ENCODE measurements around the gene NCOA1.
A peak's percentile ranks its signal among the peaks of the same experiment; 100 is the strongest.
"Not testable (repeated sequence)": the region's sequence is repeated elsewhere in the genome, so short reads cannot be mapped to it uniquely, and the experiment has no call there.

NCOA1 gene

DNA sequence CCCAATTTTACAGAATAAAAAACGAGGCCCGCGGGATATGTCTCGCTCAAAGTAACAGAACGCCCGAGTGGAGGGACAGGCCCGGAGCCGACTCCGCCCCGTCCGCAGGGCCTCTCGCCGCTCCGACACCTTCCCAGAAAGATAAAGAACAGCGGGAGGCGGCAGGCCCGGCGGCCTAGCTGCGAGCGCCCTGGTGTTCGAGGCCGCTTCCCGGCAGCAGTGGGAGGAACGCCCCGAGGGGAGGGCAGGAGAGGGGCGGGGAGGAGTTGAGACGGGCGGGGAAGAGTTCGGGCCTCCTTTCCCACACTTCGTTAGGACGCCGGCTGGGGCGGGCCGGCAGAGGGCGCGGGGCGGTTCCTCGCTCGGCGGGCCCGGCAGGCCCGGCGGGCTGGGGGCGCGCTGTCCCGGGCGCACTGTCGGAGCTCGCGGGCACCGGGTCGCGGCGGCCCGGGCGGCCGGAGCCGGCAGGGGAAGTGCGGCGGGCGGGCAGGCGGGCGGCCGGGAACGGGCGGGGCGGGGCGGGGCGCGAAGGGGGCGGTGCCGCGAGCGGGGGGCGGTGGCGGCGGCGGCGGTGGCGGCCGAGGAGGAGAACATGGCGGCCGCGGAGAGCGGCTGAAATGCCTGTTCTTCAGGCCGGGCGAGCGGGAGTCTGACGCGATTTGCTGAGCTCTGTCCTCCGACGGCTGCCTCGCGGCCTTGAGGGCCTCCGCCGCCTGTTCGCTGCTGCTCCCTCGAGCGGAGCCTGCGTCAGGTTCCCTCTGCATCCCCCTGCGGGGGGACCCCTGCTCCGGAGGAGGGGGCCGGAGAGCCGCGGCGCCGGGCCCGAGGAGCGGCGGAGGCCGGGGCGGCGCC is at the start of gene NCOA1:
Gene NCOA1, plus strand, starts transcription at position 565 of the 852 bp plus-strand sequence. CDS start 167,424 bp downstream, outside the sequence.
- peak; percentile 85 for DNase-seq (ENCODE audit: low spot score)

DNA sequence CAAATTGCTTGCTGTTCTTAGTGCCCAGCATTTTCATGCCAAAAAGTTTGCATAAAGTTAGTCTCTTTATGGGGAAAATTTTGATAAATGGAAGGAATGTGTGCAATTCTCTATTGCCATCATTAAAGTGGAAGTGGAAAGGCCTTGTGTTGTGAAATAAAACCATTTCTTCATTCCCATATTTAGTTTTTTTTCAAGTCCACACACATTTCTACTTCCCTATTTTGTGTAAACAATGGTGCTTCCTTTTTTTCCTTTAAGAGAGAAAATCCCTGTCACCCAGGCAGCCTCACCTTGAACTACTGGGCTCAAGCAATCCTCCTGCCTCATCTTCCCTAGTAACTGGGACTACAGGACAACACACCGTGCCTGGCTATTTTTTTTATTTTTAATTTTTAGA is 42.3 kb upstream of the NCOA1 start:
- no peak for DNase-seq (ENCODE audit: low spot score)

DNA sequence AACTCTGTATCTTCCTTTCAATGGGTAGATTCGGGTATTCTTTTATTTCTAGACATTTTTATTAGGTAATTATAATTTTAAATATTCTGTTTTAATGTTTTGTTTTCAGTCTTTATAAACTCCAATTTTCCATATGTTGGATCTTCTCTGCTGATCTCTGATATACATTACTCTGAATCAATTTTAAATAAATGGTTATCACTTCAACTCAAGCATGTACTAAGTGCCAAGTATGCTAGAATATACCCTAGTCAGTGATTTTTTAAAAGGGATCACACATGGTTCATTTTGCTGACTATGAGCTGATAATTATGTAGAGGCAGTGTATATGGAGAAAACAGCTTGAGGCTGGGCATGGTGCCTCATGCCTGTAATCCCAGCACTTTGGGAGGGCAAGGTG is 41.7 kb upstream of the NCOA1 start:
- no peak for DNase-seq (ENCODE audit: low spot score)

DNA sequence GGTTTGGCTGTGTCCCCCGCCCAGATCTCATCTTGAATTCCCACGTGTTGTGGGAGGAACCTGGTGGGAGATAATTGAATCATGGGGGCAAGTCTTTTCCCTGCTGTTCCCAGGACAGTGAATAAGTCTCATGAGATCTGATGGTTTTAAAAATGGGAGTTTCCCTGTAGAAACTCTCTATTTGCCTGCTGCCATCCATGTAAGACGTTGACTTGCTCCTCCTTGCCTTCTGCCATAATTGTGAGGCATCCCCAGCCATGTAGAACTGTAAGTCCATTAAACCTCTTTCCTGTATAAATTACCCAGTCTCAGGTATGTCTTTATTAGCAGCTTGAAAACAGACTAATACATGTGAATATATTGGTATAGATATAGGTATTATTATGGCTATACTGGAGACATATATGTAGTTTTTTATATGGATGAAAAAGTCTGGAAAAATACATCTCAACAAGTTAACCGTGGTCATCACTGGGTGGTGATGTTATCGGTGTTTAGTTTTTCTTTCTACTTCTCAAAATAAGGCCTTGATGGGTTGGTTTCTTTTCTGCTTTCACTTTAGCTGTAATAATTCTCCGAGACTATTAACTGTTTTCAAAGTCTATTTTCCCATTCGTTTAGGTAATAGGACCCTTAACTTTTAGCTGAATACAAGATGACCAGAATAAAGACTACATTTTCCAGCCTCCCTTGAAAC is 39.1 kb upstream of the NCOA1 start:
- no peak for DNase-seq (ENCODE audit: low spot score)

DNA sequence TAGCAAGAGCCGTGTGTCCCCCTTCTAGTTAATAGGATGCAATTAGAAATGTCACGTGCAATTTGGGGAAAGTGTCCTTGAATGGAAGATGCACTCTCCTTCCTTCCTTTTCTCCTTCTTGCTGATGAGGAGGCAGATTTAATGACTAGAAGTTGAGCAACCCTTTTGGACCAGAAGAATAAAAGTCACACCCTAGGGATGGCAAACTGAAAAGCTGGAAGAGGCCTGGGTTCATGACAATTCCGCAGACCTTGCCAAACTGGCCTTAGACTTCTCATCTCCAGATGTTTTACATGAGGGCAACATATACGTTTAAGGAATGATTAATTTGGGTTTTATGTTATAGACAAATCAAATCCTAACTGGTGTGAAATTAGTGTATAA is 38.6 kb upstream of the NCOA1 start:
- DNase-seq (ENCODE audit: low spot score): no peak

DNA sequence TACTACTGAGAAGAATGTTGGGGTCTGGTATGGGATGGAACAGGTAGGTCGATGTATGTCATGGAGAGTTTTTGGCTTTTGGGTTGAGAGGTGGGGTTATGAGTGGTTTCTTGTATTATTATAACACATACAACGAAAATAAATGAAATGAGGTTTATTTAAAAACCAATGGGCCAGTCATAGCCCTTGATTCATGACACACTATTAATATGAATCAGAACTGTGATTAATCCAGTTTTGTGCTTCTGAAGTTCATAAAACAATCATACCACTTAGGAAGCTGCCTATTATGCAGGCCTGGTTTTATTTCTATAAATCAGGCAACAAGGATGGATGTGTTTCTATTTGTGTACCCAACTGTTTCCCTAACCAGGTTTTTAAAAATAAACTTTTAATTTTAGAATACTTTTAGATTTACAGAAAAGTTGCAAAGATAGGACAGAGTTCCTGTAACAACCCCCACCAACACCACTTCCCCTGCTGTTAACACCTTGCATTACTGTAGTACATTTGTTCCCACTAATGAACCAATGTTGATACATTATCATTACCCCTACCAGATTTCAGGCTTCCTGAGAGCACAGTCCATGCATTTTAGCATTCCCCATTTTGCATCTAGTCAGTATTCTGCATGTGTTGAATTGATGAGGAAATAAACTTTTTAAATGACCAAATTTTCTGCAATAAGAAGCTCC is 37.5 kb upstream of the NCOA1 start:
- no peak for DNase-seq (ENCODE audit: low spot score)

DNA sequence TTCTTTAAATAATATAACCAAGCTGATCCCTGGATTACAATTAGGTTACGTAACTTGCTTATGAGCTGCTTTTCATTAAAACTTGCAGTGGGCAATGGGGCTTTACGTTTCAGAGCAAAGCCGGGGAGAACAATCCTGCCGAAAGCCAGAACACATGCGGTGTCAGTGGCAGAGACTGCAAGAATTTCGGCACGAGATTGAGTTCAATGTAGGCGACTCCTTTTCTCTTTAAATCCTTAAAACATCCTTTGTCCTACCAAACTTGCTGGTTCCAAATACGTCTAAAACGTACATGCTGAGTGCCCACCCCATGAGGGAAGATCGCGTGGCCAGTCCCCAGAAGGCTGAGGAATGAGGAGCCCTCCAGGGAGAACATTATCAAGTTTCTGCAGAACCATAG is 36.8 kb upstream of the NCOA1 start:
- no peak for DNase-seq (ENCODE audit: low spot score)

DNA sequence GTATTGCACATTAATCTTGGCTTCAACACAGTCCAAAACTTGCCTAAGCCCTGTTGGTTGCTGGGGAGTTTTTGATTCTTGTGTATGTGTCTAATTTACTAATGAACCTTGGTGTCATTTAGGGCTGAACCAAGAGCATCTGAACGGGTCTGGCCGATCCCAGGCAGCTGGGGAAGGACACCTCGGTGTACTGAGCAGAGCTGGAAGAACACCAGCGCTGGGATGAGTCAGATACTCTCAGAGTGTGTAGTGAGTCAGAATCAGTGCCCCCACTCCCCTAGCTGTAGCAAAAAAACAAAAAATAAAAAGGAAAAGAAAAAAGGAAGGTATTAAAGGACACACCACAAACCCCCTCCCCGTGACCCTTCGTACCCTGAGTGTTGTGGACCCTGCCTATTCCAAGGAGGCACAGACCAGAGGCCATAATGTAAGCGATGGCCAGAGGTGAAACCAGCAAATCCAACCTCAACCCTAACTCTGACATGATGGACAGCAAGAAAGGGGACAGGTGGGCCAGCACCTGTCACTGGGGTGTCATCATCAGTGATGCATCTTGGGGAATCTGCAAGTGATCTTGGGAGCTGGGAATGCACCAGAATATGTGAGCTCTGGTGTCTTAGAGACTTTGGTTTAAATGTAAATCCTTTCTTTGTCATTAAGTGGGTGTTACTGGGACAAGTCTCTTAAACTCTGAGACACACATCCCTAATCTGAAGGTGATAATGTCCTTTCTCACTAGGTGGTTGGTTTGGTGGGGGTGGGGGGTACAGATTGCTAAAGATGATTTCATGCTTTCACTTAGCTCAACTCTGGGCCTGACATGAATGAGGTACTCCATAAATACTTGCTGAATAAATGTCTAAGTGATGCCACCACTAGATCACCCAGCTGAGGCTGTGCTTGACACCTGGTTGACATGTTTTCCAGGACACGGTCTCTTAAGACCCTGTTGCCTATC is 34.2 kb upstream of the NCOA1 start:
- DNase-seq (ENCODE audit: low spot score): no peak

DNA sequence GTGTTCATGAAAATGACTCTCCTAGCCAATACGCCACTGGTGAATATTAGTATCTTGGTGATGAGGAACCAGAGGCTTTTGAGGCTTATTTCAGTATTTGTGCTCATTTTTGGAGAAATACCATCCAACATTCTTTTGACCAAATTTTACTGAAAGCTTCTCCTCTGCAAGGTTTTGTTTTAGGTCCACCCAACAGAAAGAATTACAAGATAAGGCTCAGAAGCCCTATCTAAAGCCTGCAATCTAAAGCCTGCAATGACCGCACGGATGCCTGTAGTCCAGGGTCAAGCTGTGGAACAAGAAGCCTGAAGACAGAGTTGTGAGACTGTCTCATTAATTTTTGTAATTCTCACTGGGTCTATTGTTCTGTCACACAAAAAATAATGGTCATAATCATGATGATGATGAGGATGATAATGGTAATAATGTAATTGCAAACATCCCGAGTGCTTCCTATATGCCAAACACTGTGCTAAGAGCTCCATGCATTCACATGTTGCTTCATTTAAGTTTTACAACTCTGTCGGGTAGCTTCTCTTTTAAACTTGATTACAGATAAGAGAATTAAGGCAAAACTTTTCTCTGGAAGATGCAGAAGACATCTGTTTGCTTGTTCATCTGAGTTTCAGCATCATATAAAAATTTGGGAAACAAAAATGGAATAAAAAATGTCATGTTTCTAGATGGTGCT is 33.2 kb upstream of the NCOA1 start:
- no peak for DNase-seq (ENCODE audit: low spot score)

DNA sequence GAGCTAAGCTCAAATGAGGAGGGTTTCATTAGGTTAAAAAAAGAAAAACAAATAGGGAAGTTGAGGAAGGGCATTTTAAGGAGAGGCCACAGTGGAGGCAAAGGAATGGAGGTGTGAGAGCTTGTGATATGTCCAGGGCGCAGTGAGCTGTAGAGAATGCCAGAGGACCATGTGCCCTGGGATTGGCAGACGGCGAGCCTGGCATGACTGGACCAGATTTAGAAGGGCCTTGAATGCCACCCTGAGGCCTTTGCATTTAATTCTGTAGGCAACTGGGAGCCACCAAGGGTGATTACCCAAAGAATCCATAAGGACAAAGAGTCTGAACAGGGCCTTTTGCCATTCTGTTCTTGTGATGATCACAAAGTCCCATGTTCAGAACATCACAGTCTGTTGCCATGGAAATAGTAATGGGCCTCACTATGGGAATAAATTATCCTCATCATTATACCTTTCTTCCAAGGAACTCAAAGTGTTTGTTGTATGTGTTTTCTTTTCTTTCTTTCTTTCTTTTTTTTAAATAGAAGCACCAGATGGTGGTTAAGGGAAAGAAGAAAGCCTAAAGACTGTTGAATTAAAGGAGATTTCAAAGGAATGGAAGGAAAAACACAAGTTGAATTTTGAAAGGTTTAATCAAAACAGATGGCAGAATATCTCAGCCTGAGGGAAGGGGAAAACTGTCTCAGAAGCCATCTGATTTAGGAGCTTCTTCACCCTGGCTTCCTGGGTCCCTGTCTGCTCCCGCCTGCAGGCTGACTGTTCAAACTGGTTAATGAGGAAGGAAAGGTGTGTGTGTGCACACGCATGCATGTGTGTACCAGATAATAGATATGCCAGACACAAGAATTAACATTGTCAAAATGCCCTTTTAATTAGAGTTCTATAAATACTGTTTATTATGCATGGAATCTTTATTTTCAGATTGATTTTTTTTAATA is 31.6 kb upstream of the NCOA1 start:
- no peak for DNase-seq (ENCODE audit: low spot score)

DNA sequence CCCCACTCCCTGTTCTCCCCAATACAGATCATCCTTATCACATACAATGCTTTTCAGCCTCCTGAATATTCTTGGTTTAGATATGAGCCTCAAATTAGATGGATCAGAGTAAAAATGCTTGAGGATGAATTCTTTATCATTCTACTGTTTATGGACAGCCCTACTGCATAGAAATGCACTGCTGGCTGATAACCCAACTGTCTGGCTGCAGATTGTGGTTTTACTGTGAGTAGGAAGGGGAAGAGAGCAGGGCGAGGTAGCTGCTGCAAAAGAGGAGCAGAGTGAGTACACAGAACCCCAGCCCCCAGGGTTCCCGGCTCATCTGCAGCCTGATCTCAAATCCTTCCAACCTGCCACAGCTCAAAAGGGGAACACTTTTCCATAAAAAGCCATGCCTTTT is 29.4 kb upstream of the NCOA1 start:
- no peak for DNase-seq (ENCODE audit: low spot score)

DNA sequence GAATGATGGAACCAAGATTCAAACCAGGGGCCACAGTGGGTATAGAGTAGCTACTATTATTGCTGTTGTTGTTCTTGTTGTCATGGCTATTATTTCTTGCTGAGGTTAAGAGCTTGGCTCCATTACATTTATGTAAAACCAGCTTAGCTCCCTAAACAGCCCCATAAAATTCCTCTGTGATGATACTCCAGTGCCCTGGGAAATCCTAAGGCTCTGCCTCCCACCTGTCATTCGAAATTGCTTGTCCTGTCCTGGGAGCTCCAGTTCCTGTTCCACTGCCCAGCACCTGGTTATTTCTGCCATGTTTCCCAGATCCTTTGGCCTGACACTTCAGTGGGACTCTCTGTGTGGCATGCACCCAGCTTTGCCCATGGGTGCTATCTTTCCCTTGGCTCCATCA is 27.8 kb upstream of the NCOA1 start:
- DNase-seq (ENCODE audit: low spot score): no peak

DNA sequence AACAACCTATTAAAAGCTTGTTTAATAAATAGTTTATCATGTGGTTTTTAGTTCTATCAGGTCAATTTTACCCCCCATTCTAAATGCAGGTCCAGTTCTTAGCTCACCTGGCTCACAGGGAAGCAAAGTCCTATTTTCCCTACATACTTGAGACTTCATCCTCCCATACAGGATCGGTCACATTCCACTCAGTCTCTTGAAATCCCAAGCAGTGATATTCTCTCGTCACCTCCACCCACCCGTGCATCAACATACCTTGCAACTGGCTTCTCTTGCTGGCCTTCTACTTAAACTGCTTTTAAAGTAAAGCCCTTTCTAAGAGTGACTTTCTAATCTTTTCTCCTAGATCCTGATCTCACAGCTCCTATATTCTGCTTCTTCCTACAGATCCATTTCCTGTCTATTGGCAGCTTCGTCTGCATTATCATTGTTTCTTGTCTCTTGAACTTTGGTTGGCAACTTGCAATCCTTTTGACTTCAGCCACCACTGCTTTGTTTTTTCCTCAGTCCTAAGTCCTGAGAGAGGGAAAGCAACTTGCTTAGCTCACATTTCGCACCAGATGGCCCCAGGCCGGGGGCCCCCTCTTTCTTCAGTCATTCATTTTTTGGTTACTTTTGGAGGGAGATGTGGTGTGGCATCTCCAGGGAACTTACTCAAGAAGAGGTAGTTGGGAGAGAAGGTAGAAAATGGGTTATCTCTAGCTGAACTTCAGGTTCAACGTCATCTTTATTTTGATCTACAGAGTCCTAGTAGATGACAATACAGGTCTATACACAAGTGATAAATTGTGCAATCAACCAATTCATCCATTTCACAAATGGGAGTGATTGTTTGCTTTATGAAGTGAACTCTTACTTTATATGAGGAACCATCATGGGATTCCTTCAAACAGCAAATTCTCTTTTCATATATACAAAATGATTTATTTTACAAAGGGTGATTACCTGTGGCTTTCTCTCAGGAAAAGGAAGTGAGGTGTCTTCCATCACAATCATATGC is 23.9 kb upstream of the NCOA1 start:
- no peak for DNase-seq (ENCODE audit: low spot score)

DNA sequence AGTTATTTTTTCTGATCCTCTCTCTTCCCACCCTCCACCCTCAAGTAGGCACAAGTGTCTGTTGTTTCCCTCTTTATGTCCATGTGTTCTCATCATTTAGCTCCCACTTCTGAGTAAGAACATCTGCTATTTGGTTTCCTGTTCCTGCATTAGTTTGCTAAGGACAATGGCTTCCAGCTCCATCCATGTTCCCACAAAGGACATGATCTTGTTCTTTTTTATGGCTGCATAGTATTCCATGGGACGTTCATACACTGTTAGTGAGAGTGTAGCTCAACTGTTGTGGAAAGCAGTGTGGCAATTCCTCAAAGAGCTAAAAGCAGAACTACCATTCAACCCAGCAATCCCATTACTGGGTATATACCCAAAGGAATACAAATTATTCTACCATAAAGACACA is 22.6 kb upstream of the NCOA1 start:
- not testable (repeated sequence) for DNase-seq (ENCODE audit: low spot score)

DNA sequence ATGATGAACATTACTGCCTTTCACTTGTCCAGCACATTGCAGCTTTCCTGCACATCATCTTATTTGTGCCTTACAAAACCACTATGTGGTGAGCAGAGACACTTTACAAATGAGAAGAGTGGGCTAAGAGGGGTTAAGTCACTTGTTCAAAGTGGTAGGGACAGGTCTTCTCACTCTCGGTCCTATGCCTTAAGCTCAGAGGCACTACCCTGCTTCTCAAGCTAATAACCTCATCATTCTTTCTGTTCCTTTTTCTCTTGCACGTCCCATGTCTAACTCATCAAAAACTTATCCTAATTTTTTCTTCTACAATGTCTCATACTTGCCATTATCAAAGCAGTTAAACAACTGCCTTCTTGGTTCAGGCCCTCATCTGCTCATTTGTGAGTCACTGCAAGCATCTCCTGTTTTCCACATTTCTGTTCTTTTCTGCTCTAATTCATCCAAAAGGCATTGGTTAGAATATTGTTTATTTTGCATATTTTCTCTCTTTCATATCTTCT is 21.9 kb upstream of the NCOA1 start:
- DNase-seq (ENCODE audit: low spot score): no peak

DNA sequence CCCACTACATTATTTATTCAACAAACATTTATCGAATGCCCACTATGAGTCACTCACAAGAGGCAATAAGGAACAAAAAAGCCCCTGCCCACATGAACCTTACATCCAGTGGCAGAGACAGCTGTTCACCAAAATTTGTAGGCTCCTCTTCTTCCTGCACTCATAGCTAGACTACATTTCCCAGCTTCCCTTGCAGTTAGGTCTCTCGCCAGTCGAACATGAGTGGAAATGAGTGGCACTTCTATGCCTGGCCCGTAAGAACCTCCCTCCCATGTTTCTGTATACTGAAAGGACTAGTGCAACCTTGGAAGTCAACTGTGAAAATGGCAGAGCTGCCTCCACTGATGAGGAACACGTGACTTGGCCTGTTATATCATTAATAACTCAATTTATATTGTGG is 19.4 kb upstream of the NCOA1 start:
- DNase-seq (ENCODE audit: low spot score): no peak

DNA sequence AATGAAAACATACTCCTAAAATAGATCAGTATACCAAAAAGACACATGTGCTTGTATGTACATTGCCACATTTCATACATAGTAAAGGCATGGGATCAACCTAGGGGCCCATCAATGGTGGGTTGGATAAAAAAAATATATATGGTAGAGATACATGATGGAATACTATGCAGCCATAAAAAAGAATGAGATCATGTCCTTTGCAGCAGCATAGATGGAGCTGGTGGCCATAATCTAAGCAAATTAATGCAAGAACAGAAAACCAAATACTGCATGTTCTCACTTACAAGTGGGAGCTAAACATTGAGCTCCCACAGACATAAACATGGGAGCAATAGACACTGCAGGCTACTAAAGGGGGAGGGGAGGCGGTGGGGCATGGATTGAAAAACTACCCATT is 18.6 kb upstream of the NCOA1 start:
- DNase-seq (ENCODE audit: low spot score): no peak

DNA sequence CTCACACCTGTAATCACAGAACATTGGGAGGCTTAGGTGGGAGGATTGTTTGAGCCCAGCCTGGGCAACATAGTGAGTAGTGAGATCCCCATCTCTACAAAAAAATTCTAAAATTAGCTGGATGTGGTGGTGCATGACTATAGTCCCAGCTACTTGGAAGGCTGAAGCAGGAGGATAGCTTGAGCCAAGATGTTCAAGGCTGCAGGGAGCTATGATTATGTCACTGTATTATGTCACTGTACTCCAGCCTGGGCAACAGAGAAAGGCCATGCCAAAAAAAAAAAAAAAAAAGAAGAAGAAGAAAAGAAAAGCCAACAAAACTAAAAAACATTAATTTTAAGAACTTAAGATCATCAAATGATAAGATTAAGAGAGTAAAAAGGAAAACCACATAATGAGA is 17.4 kb upstream of the NCOA1 start:
- DNase-seq (ENCODE audit: low spot score): no peak

DNA sequence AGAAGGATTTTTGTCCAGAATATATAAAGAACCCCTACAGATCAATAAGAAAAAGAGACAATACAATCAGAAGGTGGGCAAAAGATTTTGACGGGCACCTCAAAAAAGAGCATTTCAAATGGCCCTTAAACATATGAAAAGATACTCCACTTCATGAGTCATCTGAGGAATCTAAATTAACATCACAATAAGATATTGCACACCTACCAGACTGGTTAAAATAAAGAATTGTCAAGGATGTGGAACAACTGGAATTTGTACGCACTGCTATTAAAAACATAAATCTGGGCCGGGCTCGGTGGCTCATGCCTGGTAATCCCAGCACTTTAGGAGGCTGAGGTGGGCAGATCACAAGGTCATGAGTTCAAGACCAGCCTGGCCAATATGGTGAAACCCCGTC is 17.0 kb upstream of the NCOA1 start:
- DNase-seq (ENCODE audit: low spot score): no peak

All from HuH-7.5 (cell line).